ENCODE data around the gene ITGA8. TPM values are rescaled to one million over a fixed set of nuclear protein-coding genes. Genes with fewer than 3 reads are reported as not detected.

ITGA8 gene
- total RNA-seq, 3 donors from 2014 or later, result 2.2 to 3.4 (median 2.5) TPM

DNA sequence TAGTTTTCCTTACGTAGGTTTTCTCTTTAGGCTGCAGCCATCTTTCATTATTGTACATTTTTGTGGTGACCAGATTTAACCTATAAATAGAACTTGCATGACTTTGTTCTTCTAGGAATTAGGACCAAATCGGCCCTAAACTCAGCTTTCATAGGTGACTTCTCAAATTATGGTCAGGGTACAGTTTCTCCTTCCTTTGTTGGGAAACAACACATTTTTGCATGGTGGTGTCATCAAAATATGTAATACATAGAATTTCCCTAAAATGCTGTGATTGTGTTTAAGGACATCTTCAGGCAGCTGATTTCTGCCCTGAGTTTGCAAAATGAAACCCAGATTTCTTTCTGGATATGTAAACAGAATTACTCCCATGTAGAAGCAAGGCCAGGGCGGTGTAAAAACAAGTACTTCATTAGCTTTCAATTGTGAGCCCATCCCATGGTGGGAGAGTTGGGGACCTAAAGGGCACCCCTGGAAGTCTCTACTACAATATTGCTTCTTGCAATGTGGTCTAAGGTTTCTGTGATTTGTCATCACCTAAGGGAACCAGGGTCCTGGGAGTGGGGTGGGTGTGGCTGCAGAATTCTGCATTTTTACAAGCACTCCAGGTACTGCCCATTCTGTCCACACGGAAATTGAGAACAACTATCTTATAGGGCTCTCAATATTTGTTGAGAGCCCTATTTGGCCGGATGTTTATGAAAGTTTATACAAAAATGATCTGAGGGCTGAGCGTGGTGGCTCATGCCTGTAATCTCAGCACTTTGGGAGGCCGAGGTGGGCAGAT is 227.7 kb downstream of the ITGA8 start:
- TF ChIP-seq CTCF (IDR thresholded peaks at IDR 0.05), result no peak
- H3K4me1 ChIP-seq (ENCODE audit: low read depth), result no peaks in the 10 kb centered on the region
- DNase-seq (no peak), ATAC-seq (peak; percentile 22)
- intact Hi-C loops (cut with DNase I, micrococcal nuclease), result no loop called here
- H3K36me3 ChIP-seq (ENCODE audit: low read depth), result no peaks in the 10 kb centered on the region
- H3K9me3 ChIP-seq, result no peaks in the 10 kb centered on the region
- no peak overlapping the region for H3K4me3 ChIP-seq

- H3K4me3 ChIP-seq, result no peak overlapping the region
- no peak for DNase-seq
- H3K4me1 ChIP-seq (ENCODE audit: low read depth), result no peaks in the 10 kb centered on the region
- intact Hi-C loops (cut with DNase I, micrococcal nuclease), result no loop called here
- ATAC-seq, result no peak
- TF ChIP-seq CTCF (IDR thresholded peaks at IDR 0.05), result no peak
- no peaks in the 10 kb centered on the region for H3K36me3 ChIP-seq (ENCODE audit: low read depth)
- H3K9me3 ChIP-seq, result no peaks in the 10 kb centered on the region
These were observed 230.3 kb downstream of the ITGA8 start for GRCh38 chr10:15489431-15489830.

DNA sequence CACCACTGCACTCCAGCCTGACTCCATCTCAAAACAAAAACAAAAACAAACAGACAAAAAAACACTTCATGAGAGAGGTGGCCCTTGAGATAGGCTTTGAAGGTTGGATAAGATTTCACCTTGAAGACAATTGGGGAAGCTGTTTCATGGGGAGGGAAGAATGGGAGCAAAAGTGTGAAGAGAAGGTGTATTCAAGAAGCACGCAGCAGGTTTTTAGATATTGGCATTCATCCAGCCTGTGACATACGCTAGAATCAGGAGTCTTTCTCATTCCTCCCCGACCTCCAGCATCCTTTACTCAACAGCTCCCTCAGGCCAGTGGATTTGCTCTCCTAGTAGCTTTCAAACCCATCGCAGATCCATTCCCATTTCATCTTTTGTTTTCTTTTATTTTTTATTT is 232.3 kb downstream of the ITGA8 start:
- intact Hi-C loops (cut with DNase I, micrococcal nuclease), result no loop called here
- no peak for TF ChIP-seq CTCF (IDR thresholded peaks at IDR 0.05)

GRCh38 chr10:15486404-15486803 is 233.3 kb downstream of the ITGA8 start:
- intact Hi-C loops (cut with DNase I, micrococcal nuclease), result no loop called here
- ATAC-seq (no peak), DNase-seq (no peak)
- Histone ChIP-seq H3K36me3 (ENCODE audit: low read depth) (no peaks in the 10 kb centered on the region), H3K4me1 (ENCODE audit: low read depth) (no peaks in the 10 kb centered on the region), H3K4me3 (no peak overlapping the region), H3K9me3 (no peaks in the 10 kb centered on the region)
- TF ChIP-seq CTCF (IDR thresholded peaks at IDR 0.05), result no peak

More for the DNA sequence above, 232.3 kb downstream of the ITGA8 start:
- Histone ChIP-seq H3K4me1 (ENCODE audit: low read depth) (no peaks in the 10 kb centered on the region), H3K4me3 (no peak overlapping the region), H3K36me3 (ENCODE audit: low read depth) (no peaks in the 10 kb centered on the region), H3K9me3 (no peaks in the 10 kb centered on the region)
- no peak for ATAC-seq
- DNase-seq, result no peak

DNA sequence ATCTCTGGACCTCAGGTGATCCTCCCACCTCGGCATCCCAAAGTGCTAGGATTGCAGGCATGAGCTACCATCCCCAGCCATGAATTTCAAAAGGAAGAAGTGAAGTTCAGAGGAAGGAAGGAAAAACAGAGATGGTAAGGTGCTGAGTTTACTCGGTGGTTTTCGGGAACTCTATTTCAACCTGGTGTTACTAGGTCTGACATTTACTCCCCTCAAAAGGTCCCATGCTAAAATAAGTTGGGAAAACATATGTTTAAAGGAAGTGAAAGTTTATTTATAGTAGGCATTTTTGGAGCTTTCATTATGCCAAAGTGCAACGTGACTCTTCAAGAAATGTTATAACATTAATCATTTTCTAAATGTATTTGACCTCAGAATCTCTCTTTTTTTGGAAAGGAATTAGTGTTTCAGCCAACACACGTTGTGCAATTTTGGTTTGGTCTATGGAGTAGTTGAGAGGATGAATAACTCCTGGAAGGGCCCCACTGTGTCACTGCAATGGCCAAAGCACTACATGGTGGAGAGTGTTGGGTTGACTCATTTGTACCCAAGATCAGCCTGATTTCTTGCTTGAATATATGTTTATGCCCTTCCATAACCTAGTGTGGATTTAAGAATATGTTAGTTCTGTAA is 233.9 kb downstream of the ITGA8 start:
- H3K4me1 ChIP-seq (ENCODE audit: low read depth), result no peaks in the 10 kb centered on the region
- no peaks in the 10 kb centered on the region for H3K9me3 ChIP-seq
- no peaks in the 10 kb centered on the region for H3K36me3 ChIP-seq (ENCODE audit: low read depth)
- DNase-seq (no peak), ATAC-seq (no peak)
- intact Hi-C loops (cut with DNase I, micrococcal nuclease), result no loop called here
- H3K4me3 ChIP-seq, result no peak overlapping the region
- TF ChIP-seq CTCF (IDR thresholded peaks at IDR 0.05), result no peak

Data from mucosa of descending colon (tissue), 3 donors.